Neural crest cell (in vitro differentiated cells): ENCODE results near the gene SCAF1. TPM values are rescaled to one million over a fixed set of nuclear protein-coding genes. Genes with fewer than 3 reads are reported as not detected.

Source experiments
- DNase-seq: peaks from one replicate; pipeline ENCODE4 v3.0.0; 2021; ENCODE audit warnings: low read depth, mixed read lengths, low spot score
- H3K27ac Mint-ChIP-seq: one replicate; pipeline ENCODE4 v1.8.0; 2021; ENCODE audit warnings: mild to moderate bottlenecking, mixed read lengths; ENCODE audit not compliant: unreplicated experiment
- H3K27me3 Mint-ChIP-seq: 2 replicates; pipeline ENCODE4 v1.8.0; 2021; ENCODE audit warnings: low read depth, mild to moderate bottlenecking, mixed read lengths
- H3K36me3 Mint-ChIP-seq: 2 replicates; pipeline ENCODE4 v1.8.0; 2021; ENCODE audit warnings: low read depth, mild to moderate bottlenecking, mixed read lengths
- H3K4me1 Mint-ChIP-seq: 2 replicates; pipeline ENCODE4 v1.8.0; 2021; ENCODE audit warnings: mixed read lengths
- H3K4me3 Mint-ChIP-seq: one replicate; pipeline ENCODE4 v1.8.0; 2021; ENCODE audit warnings: mild to moderate bottlenecking, mixed read lengths
- H3K9me3 Mint-ChIP-seq: 2 replicates; pipeline ENCODE4 v1.8.0; 2021; ENCODE audit warnings: mixed read lengths
- CTCF ChIP-seq: fragments of 200-600 bp; sonication (generic); conservative IDR thresholded peaks from 2 replicates; pipeline ENCODE4 v1.5.0; 2021; ENCODE audit warnings: antibody characterized with exemption, mild to moderate bottlenecking
- total RNA-seq: library from RNA; stranded (reverse); gene quantifications from 2 replicates; pipeline ENCODE4 v1.2.1, GENCODE V29; 2021

SCAF1 gene
- total RNA-seq, 1 donor from 2014 or later, result 91.9 TPM

GRCh38 chr19:49637821-49638738 lies 3.9 kb upstream of the SCAF1 start:
- TF ChIP-seq CTCF, result no peak
- no peaks in the 10 kb centered on the region for H3K36me3 Mint-ChIP-seq
- H3K27me3 Mint-ChIP-seq, result peaks cover 52% of the 10 kb centered on the region
- peak overlapping the region; percentile 83 for H3K4me3 Mint-ChIP-seq
- H3K4me1 Mint-ChIP-seq, result peaks cover 68% of the 10 kb centered on the region
- H3K9me3 Mint-ChIP-seq, result no peaks in the 10 kb centered on the region
- H3K27ac Mint-ChIP-seq, result peak overlapping the region; percentile 67
- no peak for DNase-seq

GRCh38 chr19:49639401-49640112 lies 2.5 kb upstream of the SCAF1 start:
- no peak overlapping the region for H3K27ac Mint-ChIP-seq
- H3K36me3 Mint-ChIP-seq, result peaks cover 2% of the 10 kb centered on the region
- peaks cover 50% of the 10 kb centered on the region for H3K27me3 Mint-ChIP-seq
- H3K4me3 Mint-ChIP-seq, result peak overlapping the region; percentile 91
- peaks cover 83% of the 10 kb centered on the region for H3K4me1 Mint-ChIP-seq
- no peak for DNase-seq
- TF ChIP-seq CTCF, result no peak
- H3K9me3 Mint-ChIP-seq, result no peaks in the 10 kb centered on the region

- peak within 1 kb of the TSS; percentile 91 for H3K4me3 Mint-ChIP-seq
- peaks cover 2% of the 10 kb centered on the region for H3K36me3 Mint-ChIP-seq
- H3K27ac Mint-ChIP-seq, result peak within 1 kb of the TSS; percentile 100
- TF ChIP-seq CTCF, result no peak
- H3K9me3 Mint-ChIP-seq, result no peaks in the 10 kb centered on the region
- H3K4me1 Mint-ChIP-seq, result peaks cover 77% of the 10 kb centered on the region
- peak; percentile 99 for DNase-seq
- peaks cover 43% of the 10 kb centered on the region for H3K27me3 Mint-ChIP-seq
Measured at GRCh38 chr19:49640113-49640898, 1.7 kb upstream of the SCAF1 start, which contains the start of gene RRAS. Gene RRAS, minus strand, starts transcription at chr19:49640143. Its CDS starts 45 bp downstream, at chr19:49640098.

GRCh38 chr19:49642492-49643035 lies 555 bp downstream of the SCAF1 start:
- DNase-seq, result no peak
- no peak for TF ChIP-seq CTCF
- Mint-ChIP-seq H3K9me3 (no peaks in the 10 kb centered on the region), H3K27me3 (peaks cover 22% of the 10 kb centered on the region), H3K27ac (peak overlapping the region; percentile 96), H3K36me3 (peaks cover 2% of the 10 kb centered on the region), H3K4me1 (peaks cover 59% of the 10 kb centered on the region), H3K4me3 (peak overlapping the region; percentile 100)

GRCh38 chr19:49643466-49643865 lies 1.5 kb downstream of the SCAF1 start:
- Mint-ChIP-seq H3K36me3 (peaks cover 2% of the 10 kb centered on the region), H3K27ac (peak overlapping the region; percentile 89), H3K9me3 (no peaks in the 10 kb centered on the region), H3K4me3 (peak overlapping the region; percentile 100), H3K27me3 (peaks cover 16% of the 10 kb centered on the region), H3K4me1 (peaks cover 52% of the 10 kb centered on the region)
- DNase-seq, result no peak
- no peak for TF ChIP-seq CTCF
